Left renal cortex interstitium (tissue), 4 donors: ENCODE measurements around the gene KIR2DL4. TPM values are rescaled to one million over a fixed set of nuclear protein-coding genes. Genes with fewer than 3 reads are reported as not detected.

Experiments used
- polyA plus RNA-seq, 4 donors: library from polyadenylated mRNA; unstranded; fragments of 120-200 nt; gene quantifications; one replicate each; pipeline ENCODE4 v1.2.1, GENCODE V29; 2013; ENCODE audit not compliant: insufficient read length in 4 of 4

The KIR2DL4 gene
- polyA plus RNA-seq, 4 donors = not detected

Other genes with a start within 250 kb of the KIR2DL4 start
- gene LILRA2, start 229.8 kb upstream of the KIR2DL4 start, polyA plus RNA-seq = 1 to 10 TPM in 1 of 4 donors, under 1 TPM in 3; 0.94 to 1.1 (median 0.98) TPM
- gene LILRA1, start 210.0 kb upstream of the KIR2DL4 start, polyA plus RNA-seq = under 1 TPM; 0.32 to 0.77 (median 0.53) TPM
- 1 to 10 TPM in 3 of 4 donors, under 1 TPM in 1; 0.82 to 1.7 (median 1.3) TPM for gene LILRB1, start 173.1 kb upstream of the KIR2DL4 start, polyA plus RNA-seq
- gene LILRB4, start 140.6 kb upstream of the KIR2DL4 start, polyA plus RNA-seq = 1 to 10 TPM in 2 of 4 donors, under 1 TPM in 2; 0.54 to 1.3 (median 0.97) TPM
- not detected for gene KIR3DL3, start 79.2 kb upstream of the KIR2DL4 start, polyA plus RNA-seq
- under 1 TPM in 1 of 4 donors, not detected in 3; 0.09 TPM for gene KIR2DL3, start 65.1 kb upstream of the KIR2DL4 start, polyA plus RNA-seq
- not detected for gene KIR2DL1, start 33.8 kb upstream of the KIR2DL4 start, polyA plus RNA-seq
- gene KIR3DL1, start 12.9 kb downstream of the KIR2DL4 start, polyA plus RNA-seq = not detected
- gene KIR2DS4, start 29.1 kb downstream of the KIR2DL4 start, polyA plus RNA-seq = under 1 TPM in 2 of 4 donors, not detected in 2; 0.08 to 0.11 TPM
- gene KIR3DL2, start 46.8 kb downstream of the KIR2DL4 start, polyA plus RNA-seq = not detected
- under 1 TPM in 3 of 4 donors, not detected in 1; 0.11 to 0.73 (median 0.38) TPM for gene FCAR, start 70.6 kb downstream of the KIR2DL4 start, polyA plus RNA-seq
- gene NCR1, start 102.5 kb downstream of the KIR2DL4 start, polyA plus RNA-seq = under 1 TPM in 3 of 4 donors, not detected in 1; 0.14 to 0.30 (median 0.21) TPM
- under 1 TPM in 2 of 4 donors, not detected in 2; 0.06 to 0.09 TPM for gene NLRP7, start 143.9 kb downstream of the KIR2DL4 start, polyA plus RNA-seq
- 10 to 100 TPM in 3 of 4 donors, 1 to 10 TPM in 1; 4.7 to 30.3 (median 15.6) TPM for gene NLRP2, start 162.8 kb downstream of the KIR2DL4 start, polyA plus RNA-seq
- 1 to 10 TPM in 1 of 4 donors, under 1 TPM in 3; 0.32 to 1.5 (median 0.62) TPM for gene GP6, start 234.7 kb downstream of the KIR2DL4 start, polyA plus RNA-seq